Sigmoid colon (tissue), 7 donors: ENCODE results near the gene FBXL4. TPM values are rescaled to one million over a fixed set of nuclear protein-coding genes. Genes with fewer than 3 reads are reported as not detected.

ENCODE experiments used
- DNase-seq: peaks from one replicate; pipeline ENCODE4 v3.0.0-alpha.2; 2019
- H3K27ac ChIP-seq, 4 donors: fragments of 200-600 bp; sonication (generic); one replicate each; pipeline ENCODE4 v1.5.1; 2016 to 2019; ENCODE audit warnings: mild to moderate bottlenecking in 1 of 4
- H3K27me3 ChIP-seq, 3 donors: fragments of 200-600 bp; sonication (generic); one replicate each; pipeline ENCODE4 v1.5.1; 2019; ENCODE audit warnings: mild to moderate bottlenecking in 1 of 3
- H3K36me3 ChIP-seq, 4 donors: fragments of 200-600 bp; sonication (generic); one replicate each; pipeline ENCODE4 v1.5.1; 2016 to 2019
- H3K4me1 ChIP-seq, 4 donors: fragments of 200-600 bp; sonication (generic); one replicate each; pipeline ENCODE4 v1.5.1; 2017 to 2019
- H3K4me3 ChIP-seq, 4 donors: fragments of 200-600 bp; sonication (generic); one replicate each; pipeline ENCODE4 v1.5.1; 2017 to 2019; ENCODE audit warnings: mild to moderate bottlenecking in 2 of 4, moderate library complexity in 1 of 4
- H3K9me3 ChIP-seq, 4 donors: fragments of 200-600 bp in 3 of 4; sonication (generic) in 3 of 4; one replicate each; pipeline versions ENCODE4 v1.5.1 to v1.6.1; 2013 to 2019
- EP300 ChIP-seq, 4 donors: sonication (generic); formaldehyde crosslinking; IDR thresholded peaks; one replicate each; pipeline ENCODE4 v1.6.1; 2017; ENCODE audit warnings: antibody characterized with exemption in 4 of 4
- POLR2A ChIP-seq, 2 donors: fragments of 450-650 bp; IDR thresholded peaks; one replicate each; pipeline ENCODE4 v1.6.1; 2016; ENCODE audit warnings: antibody characterized with exemption in 2 of 2, mild to moderate bottlenecking in 2 of 2, moderate library complexity in 2 of 2
- POLR2AphosphoS5 ChIP-seq, 4 donors: sonication (generic); formaldehyde crosslinking; IDR thresholded peaks; one replicate each; pipeline ENCODE4 v1.6.1; 2017; ENCODE audit warnings: antibody characterized with exemption in 4 of 4
- WGBS, 2 donors: extraction: QIAGEN DNeasy Blood & Tissue Kit; methylation state at CpG; one replicate each; pipeline ENCODE4 v1.1.7; 2013; 5-methylcytosine and 5-hydroxymethylcytosine counted together
- intact Hi-C: fragments of 100-400 bp; cut with DNase I; formaldehyde crosslinking; loops from one replicate; pipeline ENCODE4 v1.15.1; 2023
- polyA plus RNA-seq, 3 donors: library from polyadenylated mRNA; stranded (reverse); fragments of 200-250 nt; gene quantifications; one replicate each; pipeline ENCODE4 v1.2.3, GENCODE V29; 2013
- total RNA-seq, 4 donors: library from RNA; depleted of rRNA; stranded (reverse); fragments of >200 nt; gene quantifications; one replicate each; pipeline ENCODE4 v1.1.0, GENCODE V29; 2016
- TF ChIP-seq, protein P1 (sequence below), 4 experiments: fragments of 450-650 bp in 3 of 4; fragments of 200-600 bp in 1 of 4; IDR thresholded peaks; one replicate each; pipeline ENCODE4 v1.5.1; 2016 to 2019; ENCODE audit warnings: antibody characterized with exemption in 4 of 4, mild to moderate bottlenecking in 3 of 4, moderate library complexity in 2 of 4
- donor health status: healthy with polysubstance abuse.
- donor health status: Bipolar disorder and iron deficiency.
- donor health status: healthy.

FBXL4 gene
- total and polyA plus RNA-seq, 7 donors, result 2.4 to 31.4 (median 19.1) TPM

DNA sequence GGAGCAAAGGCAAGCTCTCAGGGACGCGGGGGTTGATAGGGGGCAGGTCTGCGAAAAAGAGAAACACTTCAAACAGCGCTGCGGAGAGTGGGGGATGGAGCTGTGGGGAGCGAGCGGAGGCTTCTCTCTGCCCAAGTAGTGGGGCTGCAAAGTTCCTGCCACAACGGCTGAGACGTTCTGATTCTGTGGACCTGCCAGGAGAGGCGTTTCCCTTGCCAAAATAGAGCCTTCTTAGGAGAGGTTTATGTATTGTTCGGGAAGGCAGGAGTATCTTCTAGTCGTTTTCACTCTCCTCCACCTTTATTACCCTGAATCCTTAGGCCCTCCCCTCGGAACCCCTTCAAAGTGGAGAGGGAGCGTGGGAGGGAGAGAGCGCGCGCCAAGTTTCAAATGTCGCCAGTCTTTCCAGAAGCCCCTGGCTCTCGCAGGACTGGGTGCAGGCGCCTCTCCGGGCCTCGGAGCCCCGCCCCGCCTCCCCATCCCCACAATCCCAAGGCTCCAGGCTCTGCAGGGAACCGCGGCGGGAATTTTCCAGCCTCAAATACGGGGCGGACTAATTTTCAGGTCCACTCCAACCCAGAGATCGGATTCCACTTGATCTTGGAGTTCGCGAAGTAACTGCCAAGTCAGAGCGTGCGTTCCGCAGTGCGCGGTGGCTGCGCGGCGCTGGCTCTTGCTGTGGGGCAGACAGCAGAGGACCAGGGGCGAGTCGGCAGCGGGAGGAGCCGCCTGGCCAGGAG lies 123.4 kb downstream of the FBXL4 start:
- no peaks in the 10 kb centered on the region for H3K9me3 ChIP-seq
- no peak overlapping the region for H3K27ac ChIP-seq
- DNase-seq, result no peak
- no peaks in the 10 kb centered on the region for H3K36me3 ChIP-seq
- H3K27me3 ChIP-seq, result peaks cover 59 to 77% (median 60%) of the 10 kb centered on the region in 3 donors
- TF ChIP-seq POLR2AphosphoS5 (IDR thresholded peaks at IDR 0.05) (no peak), EP300 (IDR thresholded peaks at IDR 0.05) (no peak), POLR2A (IDR thresholded peaks at IDR 0.05) (no peak)
- TF ChIP-seq, protein P1, sequence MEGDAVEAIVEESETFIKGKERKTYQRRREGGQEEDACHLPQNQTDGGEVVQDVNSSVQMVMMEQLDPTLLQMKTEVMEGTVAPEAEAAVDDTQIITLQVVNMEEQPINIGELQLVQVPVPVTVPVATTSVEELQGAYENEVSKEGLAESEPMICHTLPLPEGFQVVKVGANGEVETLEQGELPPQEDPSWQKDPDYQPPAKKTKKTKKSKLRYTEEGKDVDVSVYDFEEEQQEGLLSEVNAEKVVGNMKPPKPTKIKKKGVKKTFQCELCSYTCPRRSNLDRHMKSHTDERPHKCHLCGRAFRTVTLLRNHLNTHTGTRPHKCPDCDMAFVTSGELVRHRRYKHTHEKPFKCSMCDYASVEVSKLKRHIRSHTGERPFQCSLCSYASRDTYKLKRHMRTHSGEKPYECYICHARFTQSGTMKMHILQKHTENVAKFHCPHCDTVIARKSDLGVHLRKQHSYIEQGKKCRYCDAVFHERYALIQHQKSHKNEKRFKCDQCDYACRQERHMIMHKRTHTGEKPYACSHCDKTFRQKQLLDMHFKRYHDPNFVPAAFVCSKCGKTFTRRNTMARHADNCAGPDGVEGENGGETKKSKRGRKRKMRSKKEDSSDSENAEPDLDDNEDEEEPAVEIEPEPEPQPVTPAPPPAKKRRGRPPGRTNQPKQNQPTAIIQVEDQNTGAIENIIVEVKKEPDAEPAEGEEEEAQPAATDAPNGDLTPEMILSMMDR (IDR thresholded peaks at IDR 0.05), result no peak
- peaks cover 0 to 28% (median 24%) of the 10 kb centered on the region in 4 donors for H3K4me1 ChIP-seq
- peak overlapping the region in 1 of 4 donors; percentile 6 for H3K4me3 ChIP-seq
- WGBS, 2 donors, result 4 to 7% methylated on average over 44 of the region's 44 CpGs
- intact Hi-C loops, result no loop called here

DNA sequence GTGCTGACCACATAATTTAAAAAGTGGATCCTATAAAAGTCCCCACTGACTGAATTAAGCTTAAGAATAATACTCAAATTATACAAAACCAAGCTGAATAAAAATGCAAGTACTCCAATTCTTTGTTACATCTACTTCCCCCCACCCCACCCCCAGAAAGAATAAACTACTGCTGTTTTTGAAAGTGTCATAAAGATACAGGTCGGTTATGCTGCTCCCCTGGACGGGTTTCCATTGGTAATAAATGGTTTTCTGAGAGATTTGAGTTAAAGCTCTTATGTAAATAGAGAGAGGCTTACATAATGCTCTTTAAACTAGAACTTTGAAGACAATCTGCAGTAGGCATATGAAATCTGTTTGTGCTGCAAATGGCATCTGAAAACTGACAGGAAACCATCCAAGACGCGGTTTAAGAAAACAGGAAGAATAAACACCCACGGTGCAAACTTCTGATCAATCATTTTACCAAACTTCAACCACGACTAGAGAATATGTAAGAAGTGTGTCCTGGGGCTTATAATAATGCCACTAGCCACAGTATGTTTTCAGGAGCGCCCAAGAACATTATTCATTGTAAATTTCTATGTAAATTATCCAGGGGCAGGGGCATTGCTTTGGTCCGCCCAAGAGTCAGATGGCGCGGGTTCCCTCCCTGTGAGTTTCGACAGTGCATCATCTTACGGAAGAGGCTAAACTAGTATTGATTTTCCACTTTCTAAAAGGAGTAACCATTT lies 124.2 kb downstream of the FBXL4 start:
- 7 to 10% methylated on average over 12 of the region's 12 CpGs for whole genome bisulfite sequencing, 2 donors
- Histone ChIP-seq H3K4me3 (no peak overlapping the region), H3K4me1 (peaks cover 0 to 28% (median 24%) of the 10 kb centered on the region in 4 donors), H3K27me3 (peaks cover 51 to 75% (median 58%) of the 10 kb centered on the region in 3 donors), H3K27ac (no peak overlapping the region), H3K9me3 (no peaks in the 10 kb centered on the region), H3K36me3 (no peaks in the 10 kb centered on the region)
- intact Hi-C loops, result no loop called here
- TF ChIP-seq POLR2AphosphoS5 (IDR thresholded peaks at IDR 0.05) (no peak), EP300 (IDR thresholded peaks at IDR 0.05) (no peak), POLR2A (IDR thresholded peaks at IDR 0.05) (no peak)
- TF ChIP-seq, protein P1 (IDR thresholded peaks at IDR 0.05), result no peak
- no peak for DNase-seq

DNA sequence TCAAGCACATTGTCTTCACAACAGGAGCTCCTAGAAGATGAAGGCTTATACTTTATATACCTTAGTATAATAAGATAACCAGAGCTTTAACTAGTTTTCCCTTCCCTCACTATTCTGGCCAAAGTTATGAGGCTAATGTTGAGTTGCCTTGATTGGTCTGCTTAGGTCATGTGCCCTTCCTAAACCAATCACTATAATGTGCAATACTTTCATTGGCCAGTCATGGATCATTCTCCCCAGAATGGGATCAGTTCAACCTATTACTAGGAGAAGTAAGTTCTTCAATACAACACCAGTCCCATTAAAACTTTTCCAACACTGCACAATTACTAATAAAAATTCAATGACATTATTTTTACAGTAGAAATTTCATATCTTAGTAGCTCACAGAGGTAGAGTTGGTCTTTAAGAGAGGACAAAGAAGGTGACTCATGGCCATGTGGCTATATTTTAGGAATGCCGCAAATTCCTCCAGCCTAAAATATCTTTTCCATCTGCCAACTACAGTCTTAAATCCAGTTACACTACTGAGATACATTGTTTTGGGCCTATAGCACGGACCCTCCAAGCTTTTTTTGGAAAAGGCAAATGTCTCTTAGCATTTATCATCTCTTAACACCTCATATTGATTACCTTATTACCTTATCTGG lies 125.9 kb downstream of the FBXL4 start:
- Histone ChIP-seq H3K9me3 (peaks cover 0 to 7% (median 2%) of the 10 kb centered on the region in 4 donors), H3K27me3 (peaks cover 35 to 58% (median 41%) of the 10 kb centered on the region in 3 donors), H3K27ac (no peak overlapping the region), H3K36me3 (no peaks in the 10 kb centered on the region), H3K4me1 (peaks cover 0 to 18% (median 15%) of the 10 kb centered on the region in 4 donors), H3K4me3 (no peak overlapping the region)
- no peak for DNase-seq
- intact Hi-C loops, result no loop called here
- 86 to 90% methylated on average over 2 of the region's 2 CpGs for WGBS, 2 donors
- TF ChIP-seq POLR2A (IDR thresholded peaks at IDR 0.05) (no peak), EP300 (IDR thresholded peaks at IDR 0.05) (no peak), POLR2AphosphoS5 (IDR thresholded peaks at IDR 0.05) (no peak)
- TF ChIP-seq, protein P1 (IDR thresholded peaks at IDR 0.05), result no peak

Other genes starting within 250 kb of the FBXL4 start
- gene POU3F2, start 113.4 kb downstream of the FBXL4 start, total RNA-seq, result not detected
- not detected for gene POU3F2, start 113.4 kb downstream of the FBXL4 start, polyA plus RNA-seq